HEK293 (cell line): Measurements from ENCODE around the gene PERM1.
A peak's percentile ranks its signal among the peaks of the same experiment; 100 is the strongest.

Source experiments
- BCL11B ChIP-seq: fragments of 450-650 bp; formaldehyde crosslinking; IDR thresholded peaks from 2 replicates; pipeline ENCODE4 v1.5.1; 2016; ENCODE audit warnings: low read depth, missing biosample characterization, missing genetic modification characterization
- BCL6B ChIP-seq: fragments of 450-650 bp; formaldehyde crosslinking; IDR thresholded peaks from 2 replicates; pipeline ENCODE4 v1.5.1; 2017; ENCODE audit warnings: missing biosample characterization, missing genetic modification characterization
- CTCF ChIP-seq: fragments of 450-650 bp; formaldehyde crosslinking; IDR thresholded peaks from 2 replicates; pipeline ENCODE4 v1.5.1; 2016; ENCODE audit warnings: missing biosample characterization, missing genetic modification characterization
- FEZF1 ChIP-seq: fragments of 450-650 bp; formaldehyde crosslinking; IDR thresholded peaks from 2 replicates; pipeline ENCODE4 v1.5.1; 2016; ENCODE audit warnings: missing biosample characterization, missing genetic modification characterization
- IKZF3 ChIP-seq: fragments of 450-650 bp; IDR thresholded peaks from 2 replicates; pipeline ENCODE4 v1.5.0; 2018; ENCODE audit warnings: missing biosample characterization, mild to moderate bottlenecking, missing genetic modification characterization, moderate library complexity
- PATZ1 ChIP-seq: fragments of 450-650 bp; formaldehyde crosslinking; IDR thresholded peaks from 2 replicates; pipeline ENCODE4 v1.5.1; 2016; ENCODE audit warnings: missing biosample characterization, missing genetic modification characterization
- PRDM6 ChIP-seq: fragments of 450-650 bp; formaldehyde crosslinking; IDR thresholded peaks from 2 replicates; pipeline ENCODE4 v1.5.1; 2017; ENCODE audit warnings: missing biosample characterization, missing genetic modification characterization
- SCRT1 ChIP-seq: fragments of 450-650 bp; formaldehyde crosslinking; IDR thresholded peaks from 2 replicates; pipeline ENCODE4 v1.5.1; 2016; ENCODE audit warnings: missing biosample characterization, missing genetic modification characterization, borderline replicate concordance
- YY1 ChIP-seq: fragments of 450-650 bp; formaldehyde crosslinking; IDR thresholded peaks from 2 replicates; pipeline ENCODE4 v1.5.1; 2018; ENCODE audit warnings: missing biosample characterization, missing genetic modification characterization
- ZBTB1 ChIP-seq: fragments of 450-650 bp; formaldehyde crosslinking; IDR thresholded peaks from 2 replicates; pipeline ENCODE4 v1.5.1; 2016; ENCODE audit warnings: missing biosample characterization, missing genetic modification characterization
- ZFHX2 ChIP-seq: fragments of 450-650 bp; formaldehyde crosslinking; conservative IDR thresholded peaks from 2 replicates; pipeline ENCODE4 v1.5.1; 2016; ENCODE audit warnings: missing biosample characterization, missing genetic modification characterization
- ZNF112 ChIP-seq: fragments of 450-650 bp; formaldehyde crosslinking; IDR thresholded peaks from 2 replicates; pipeline ENCODE4 v1.5.0; 2017; ENCODE audit warnings: missing biosample characterization, missing genetic modification characterization
- ZNF146 ChIP-seq: fragments of 450-650 bp; formaldehyde crosslinking; IDR thresholded peaks from 2 replicates; pipeline ENCODE4 v1.5.1; 2016; ENCODE audit warnings: missing biosample characterization, missing genetic modification characterization
- ZNF157 ChIP-seq: fragments of 450-650 bp; formaldehyde crosslinking; IDR thresholded peaks from 2 replicates; pipeline ENCODE4 v1.5.1; 2016; ENCODE audit warnings: missing biosample characterization, missing genetic modification characterization
- ZNF169 ChIP-seq: fragments of 450-650 bp; formaldehyde crosslinking; IDR thresholded peaks from 2 replicates; pipeline ENCODE4 v1.5.1; 2016; ENCODE audit warnings: missing biosample characterization, missing genetic modification characterization
- ZNF174 ChIP-seq: fragments of 450-650 bp; formaldehyde crosslinking; IDR thresholded peaks from 2 replicates; pipeline ENCODE4 v1.5.0; 2017; ENCODE audit warnings: missing biosample characterization, mild to moderate bottlenecking, missing genetic modification characterization
- ZNF2 ChIP-seq: fragments of 450-650 bp; formaldehyde crosslinking; IDR thresholded peaks from 2 replicates; pipeline ENCODE4 v1.5.1; 2016; ENCODE audit warnings: missing biosample characterization, missing genetic modification characterization
- ZNF202 ChIP-seq: fragments of 450-650 bp; formaldehyde crosslinking; IDR thresholded peaks from 2 replicates; pipeline ENCODE4 v1.5.1; 2016; ENCODE audit warnings: missing biosample characterization, missing genetic modification characterization, borderline replicate concordance
- ZNF211 ChIP-seq: fragments of 450-650 bp; formaldehyde crosslinking; IDR thresholded peaks from 2 replicates; pipeline ENCODE4 v1.5.1; 2016; ENCODE audit warnings: low read depth, missing biosample characterization, missing genetic modification characterization
- ZNF266 ChIP-seq: fragments of 450-650 bp; formaldehyde crosslinking; IDR thresholded peaks from 2 replicates; pipeline ENCODE4 v1.5.1; 2016; ENCODE audit warnings: missing biosample characterization, missing genetic modification characterization, low read depth
- ZNF292 ChIP-seq: fragments of 450-650 bp; formaldehyde crosslinking; IDR thresholded peaks from 2 replicates; pipeline ENCODE4 v1.5.1; 2016; ENCODE audit warnings: low read depth, missing biosample characterization, missing genetic modification characterization, borderline replicate concordance
- ZNF341 ChIP-seq: fragments of 450-650 bp; formaldehyde crosslinking; IDR thresholded peaks from 2 replicates; pipeline ENCODE4; 2016; ENCODE audit warnings: low read depth, missing biosample characterization, missing genetic modification characterization
- ZNF449 ChIP-seq: fragments of 450-650 bp; formaldehyde crosslinking; IDR thresholded peaks from 2 replicates; pipeline ENCODE4 v1.5.1; 2017; ENCODE audit warnings: missing biosample characterization, mild to moderate bottlenecking, missing genetic modification characterization, moderate library complexity
- ZNF510 ChIP-seq: fragments of 450-650 bp; formaldehyde crosslinking; IDR thresholded peaks from 2 replicates; pipeline ENCODE4 v1.5.1; 2018; ENCODE audit warnings: mild to moderate bottlenecking, missing genetic modification characterization, missing biosample characterization; ENCODE audit not compliant: insufficient replicate concordance
- ZNF549 ChIP-seq: fragments of 450-650 bp; IDR thresholded peaks from 2 replicates; pipeline ENCODE4 v1.5.1; 2018; ENCODE audit warnings: missing biosample characterization, missing genetic modification characterization, mild to moderate bottlenecking, inconsistent platforms, moderate library complexity
- ZNF560 ChIP-seq: fragments of 450-650 bp; formaldehyde crosslinking; IDR thresholded peaks from 2 replicates; pipeline ENCODE4 v1.5.1; 2017; ENCODE audit warnings: missing biosample characterization, missing genetic modification characterization, borderline replicate concordance
- ZNF623 ChIP-seq: fragments of 450-650 bp; formaldehyde crosslinking; IDR thresholded peaks from 2 replicates; pipeline ENCODE4 v1.5.1; 2016; ENCODE audit warnings: missing biosample characterization, missing genetic modification characterization
- ZNF626 ChIP-seq: fragments of 450-650 bp; sonication (Bioruptor Pico); formaldehyde crosslinking; IDR thresholded peaks from 2 replicates; pipeline ENCODE4 v1.5.1; 2018; ENCODE audit warnings: missing biosample characterization, missing genetic modification characterization, inconsistent platforms
- ZNF701 ChIP-seq: fragments of 450-650 bp; formaldehyde crosslinking; IDR thresholded peaks from 2 replicates; pipeline ENCODE4 v1.5.1; 2016; ENCODE audit warnings: missing biosample characterization, missing genetic modification characterization
- ZNF76 ChIP-seq: fragments of 450-650 bp; formaldehyde crosslinking; IDR thresholded peaks from 2 replicates; pipeline ENCODE4; 2016; ENCODE audit warnings: low read depth, missing biosample characterization, missing genetic modification characterization, borderline replicate concordance
- ZNF768 ChIP-seq: fragments of 450-650 bp; formaldehyde crosslinking; IDR thresholded peaks from 2 replicates; pipeline ENCODE4 v1.5.1; 2018; ENCODE audit warnings: missing biosample characterization, mild to moderate bottlenecking, missing genetic modification characterization

Gene PERM1

GRCh38 chr1:958823-959730, 22.8 kb downstream of the PERM1 start, which contains the start of gene NOC2L (continued):
- 0 out of 2 replicates have a peak, but pooled peaks have one; percentile 36 for TF ChIP-seq ZNF2 (tag by site-specific recombination)
- no peak for TF ChIP-seq FEZF1 (tag by site-specific recombination)
- TF ChIP-seq SCRT1 (tag by site-specific recombination) = no peak
- TF ChIP-seq BCL11B (tag by site-specific recombination) = peak; percentile 91
- no peak for TF ChIP-seq ZNF623 (tag by site-specific recombination)
- no peak for TF ChIP-seq ZNF157 (tag by site-specific recombination)
- TF ChIP-seq ZNF768 (tag by site-specific recombination) = no peak
- no peak for TF ChIP-seq BCL6B (tag by site-specific recombination)
- TF ChIP-seq ZBTB1 = no peak
- TF ChIP-seq PATZ1 (tag by site-specific recombination) = peak; percentile 38; the same call in 1 of the 2 replicates
- no peak for TF ChIP-seq ZNF266 (tag by site-specific recombination)
- no peak for TF ChIP-seq PRDM6
- peak; percentile 93 for TF ChIP-seq ZNF76 (tag by site-specific recombination)
- no peak for TF ChIP-seq ZNF211 (tag by site-specific recombination)
- peak; percentile 93 for TF ChIP-seq YY1
- no peak for TF ChIP-seq ZNF510 (tag by site-specific recombination)
- TF ChIP-seq CTCF (tag by site-specific recombination) = no peak
- TF ChIP-seq IKZF3 (tag by site-specific recombination) = no peak
- TF ChIP-seq ZNF560 = no peak
- TF ChIP-seq ZNF292 = no peak
- no peak for TF ChIP-seq ZNF146 (tag by site-specific recombination)
- no peak for TF ChIP-seq ZNF449
- no peak for TF ChIP-seq ZNF549 (tag by site-specific recombination)
- TF ChIP-seq ZNF112 (tag by site-specific recombination) = no peak
- no peak for TF ChIP-seq ZNF202 (tag by site-specific recombination)
- no peak for TF ChIP-seq ZNF626 (tag by site-specific recombination)
- TF ChIP-seq ZNF169 (tag by site-specific recombination) = no peak
- no peak for TF ChIP-seq ZNF174 (tag by site-specific recombination)
- TF ChIP-seq ZFHX2 = no peak
- no peak for TF ChIP-seq ZNF341 (tag by site-specific recombination)
- no peak for TF ChIP-seq ZNF701 (tag by site-specific recombination)
